Nephron (organoid): ENCODE measurements around the gene ITIH6.

Experiments
- H3K27ac Mint-ChIP-seq, 3 experiments: 2 replicates each; pipeline ENCODE4 v1.8.0; 2020; ENCODE audit warnings: mixed read lengths in 3 of 3, mild to moderate bottlenecking in 2 of 3, moderate library complexity in 1 of 3
- H3K27me3 Mint-ChIP-seq: 2 replicates; pipeline ENCODE4 v1.8.0; 2021; ENCODE audit warnings: low read depth, mild to moderate bottlenecking, moderate library complexity, mixed read lengths
- H3K36me3 Mint-ChIP-seq: 2 replicates; pipeline ENCODE4 v1.8.0; 2020; ENCODE audit warnings: low read depth, mixed read lengths
- H3K4me1 Mint-ChIP-seq: 2 replicates; pipeline ENCODE4 v1.8.0; 2020; ENCODE audit warnings: mixed read lengths
- H3K4me3 Mint-ChIP-seq, 3 experiments: 2 replicates each; pipeline ENCODE4 v1.8.0; 2020; ENCODE audit warnings: mild to moderate bottlenecking in 3 of 3, mixed read lengths in 3 of 3, moderate library complexity in 2 of 3
- H3K9me3 Mint-ChIP-seq: 2 replicates; pipeline ENCODE4 v1.8.0; 2020; ENCODE audit warnings: mixed read lengths
- TF ChIP-seq, protein P1 (sequence below), 3 experiments: fragments of 200-600 bp; sonication (generic); IDR thresholded peaks; one replicate each; pipeline ENCODE4 v1.5.0; 2021; ENCODE audit warnings: antibody characterized with exemption in 3 of 3; ENCODE audit not compliant: unreplicated experiment in 3 of 3

The ITIH6 gene

DNA sequence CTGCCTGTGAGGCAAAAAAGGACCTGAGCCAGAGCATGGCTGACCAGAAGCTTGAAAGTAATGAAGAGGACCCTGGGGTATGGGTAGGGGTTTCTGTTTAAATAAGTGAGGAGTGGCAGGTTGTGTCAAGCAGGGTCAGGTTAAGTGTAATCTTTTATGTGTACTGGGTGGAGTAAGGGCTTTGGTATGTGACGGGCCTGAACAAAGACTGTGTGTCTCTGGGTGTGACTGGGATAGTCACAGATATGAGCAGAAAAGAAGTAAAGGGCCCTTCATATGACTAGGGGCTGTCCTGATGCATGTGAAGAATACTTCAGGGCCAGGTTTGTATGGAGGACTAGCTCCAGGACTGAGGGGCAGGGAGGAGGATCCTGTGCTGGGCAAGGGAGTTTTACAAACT, 82.4 kb downstream of the ITIH6 start:
- Mint-ChIP-seq H3K27ac (no peak overlapping the region), H3K4me1 (peaks cover 12% of the 10 kb centered on the region), H3K4me3 (no peak overlapping the region), H3K9me3 (peaks cover 12% of the 10 kb centered on the region), H3K36me3 (no peaks in the 10 kb centered on the region), H3K27me3 (no peaks in the 10 kb centered on the region)
- TF ChIP-seq, protein P1, sequence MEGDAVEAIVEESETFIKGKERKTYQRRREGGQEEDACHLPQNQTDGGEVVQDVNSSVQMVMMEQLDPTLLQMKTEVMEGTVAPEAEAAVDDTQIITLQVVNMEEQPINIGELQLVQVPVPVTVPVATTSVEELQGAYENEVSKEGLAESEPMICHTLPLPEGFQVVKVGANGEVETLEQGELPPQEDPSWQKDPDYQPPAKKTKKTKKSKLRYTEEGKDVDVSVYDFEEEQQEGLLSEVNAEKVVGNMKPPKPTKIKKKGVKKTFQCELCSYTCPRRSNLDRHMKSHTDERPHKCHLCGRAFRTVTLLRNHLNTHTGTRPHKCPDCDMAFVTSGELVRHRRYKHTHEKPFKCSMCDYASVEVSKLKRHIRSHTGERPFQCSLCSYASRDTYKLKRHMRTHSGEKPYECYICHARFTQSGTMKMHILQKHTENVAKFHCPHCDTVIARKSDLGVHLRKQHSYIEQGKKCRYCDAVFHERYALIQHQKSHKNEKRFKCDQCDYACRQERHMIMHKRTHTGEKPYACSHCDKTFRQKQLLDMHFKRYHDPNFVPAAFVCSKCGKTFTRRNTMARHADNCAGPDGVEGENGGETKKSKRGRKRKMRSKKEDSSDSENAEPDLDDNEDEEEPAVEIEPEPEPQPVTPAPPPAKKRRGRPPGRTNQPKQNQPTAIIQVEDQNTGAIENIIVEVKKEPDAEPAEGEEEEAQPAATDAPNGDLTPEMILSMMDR (IDR thresholded peaks at IDR 0.05; ENCODE audit: unreplicated experiment in 3 of 3) = no peak

DNA sequence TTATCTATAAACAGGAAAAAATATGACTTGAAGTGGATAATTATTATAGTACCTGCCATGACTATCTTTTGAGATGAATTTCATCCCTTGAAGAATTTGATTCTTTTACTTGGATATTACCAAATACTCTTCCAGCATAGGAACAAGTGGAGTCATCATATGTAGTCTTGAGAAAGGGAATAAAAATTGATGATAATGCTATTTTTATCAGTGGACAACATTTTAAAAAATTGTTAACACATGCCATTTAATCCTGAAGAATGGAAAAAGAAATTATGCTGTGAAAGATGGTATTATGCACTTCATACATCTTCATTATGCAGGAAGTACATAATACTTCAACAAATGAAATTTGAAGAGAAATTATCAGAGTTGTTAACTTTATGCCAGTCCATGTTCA, 83.6 kb downstream of the ITIH6 start:
- Mint-ChIP-seq H3K4me3 (no peak overlapping the region), H3K4me1 (peaks cover 23% of the 10 kb centered on the region), H3K36me3 (no peaks in the 10 kb centered on the region), H3K27ac (no peak overlapping the region), H3K9me3 (peaks cover 10% of the 10 kb centered on the region), H3K27me3 (no peaks in the 10 kb centered on the region)
- TF ChIP-seq, protein P1 (IDR thresholded peaks at IDR 0.05; ENCODE audit: unreplicated experiment in 3 of 3) = no peak

DNA sequence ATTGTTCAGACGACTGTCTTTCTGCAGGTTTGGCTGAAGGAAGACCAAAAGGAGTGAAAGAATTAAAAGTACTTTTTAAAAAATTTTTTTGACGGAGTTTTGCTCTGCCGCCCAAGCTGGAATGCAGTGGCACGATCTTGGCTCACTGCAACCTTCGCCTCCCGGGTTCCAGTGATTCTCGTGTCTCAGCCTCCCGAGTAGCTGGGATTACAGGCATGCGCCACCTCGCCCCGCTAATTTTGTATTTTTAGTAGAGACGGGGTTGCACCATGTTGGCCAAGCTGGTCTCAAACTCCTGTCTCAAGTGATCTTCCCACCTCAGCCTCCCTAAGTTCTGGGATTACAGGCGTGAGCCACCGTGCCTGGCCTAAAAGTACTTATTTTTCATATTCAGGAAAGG, 86.3 kb downstream of the ITIH6 start:
- Mint-ChIP-seq H3K27me3 (no peaks in the 10 kb centered on the region), H3K4me3 (no peak overlapping the region), H3K9me3 (peaks cover 5% of the 10 kb centered on the region), H3K4me1 (peaks cover 23% of the 10 kb centered on the region), H3K36me3 (no peaks in the 10 kb centered on the region), H3K27ac (no peak overlapping the region)
- TF ChIP-seq, protein P1 (IDR thresholded peaks at IDR 0.05; ENCODE audit: unreplicated experiment in 3 of 3) = no peak

DNA sequence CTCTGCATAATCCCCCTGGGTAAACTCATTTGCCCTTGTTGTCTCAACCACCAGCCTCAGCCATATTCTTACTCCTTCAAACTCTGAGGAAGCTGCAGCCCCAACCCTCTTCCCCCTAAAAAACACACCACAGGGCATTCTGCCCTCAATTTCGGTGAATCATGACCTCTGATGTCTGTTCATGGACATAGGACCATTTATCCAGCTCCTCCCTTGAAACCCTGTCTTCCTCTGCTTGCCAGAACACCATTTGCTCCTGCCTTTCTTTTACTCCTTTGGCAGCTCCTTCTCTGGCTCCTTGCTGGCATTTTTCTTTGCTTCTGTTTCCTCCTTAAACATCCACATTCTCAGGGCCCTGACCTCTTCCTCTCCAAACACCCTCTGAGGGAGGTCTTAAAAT, 87.1 kb downstream of the ITIH6 start:
- TF ChIP-seq, protein P1 (IDR thresholded peaks at IDR 0.05; ENCODE audit: unreplicated experiment in 3 of 3) = no peak
- Mint-ChIP-seq H3K4me1 (peaks cover 23% of the 10 kb centered on the region), H3K27ac (peak overlapping the region; percentile 55 to 72 (median 69)), H3K36me3 (no peaks in the 10 kb centered on the region), H3K4me3 (no peak overlapping the region), H3K27me3 (no peaks in the 10 kb centered on the region), H3K9me3 (peaks cover 5% of the 10 kb centered on the region)

DNA sequence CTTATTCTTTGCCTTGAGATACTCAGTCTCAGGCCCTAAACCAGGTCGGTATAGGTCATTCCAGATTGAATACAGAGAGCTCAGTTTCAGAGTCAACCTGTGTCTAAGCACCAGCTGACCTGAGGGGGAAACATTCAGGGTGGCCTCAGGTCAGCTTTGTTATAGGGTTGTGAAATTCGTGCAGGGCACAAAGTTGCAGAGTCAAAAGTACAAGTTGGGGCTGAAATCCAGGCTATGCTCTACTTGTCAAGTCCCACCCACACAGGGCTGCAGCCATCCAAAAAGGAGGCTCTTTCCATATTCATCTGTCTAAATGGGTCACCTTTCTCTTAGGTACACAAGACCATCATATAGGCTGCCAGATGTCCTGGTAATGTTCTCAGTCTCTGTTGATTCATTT, 89.7 kb downstream of the ITIH6 start:
- Mint-ChIP-seq H3K27ac (no peak overlapping the region), H3K4me1 (peaks cover 27% of the 10 kb centered on the region), H3K4me3 (no peak overlapping the region)

More for the DNA sequence above, 89.7 kb downstream of the ITIH6 start:
- Mint-ChIP-seq H3K27me3 (no peaks in the 10 kb centered on the region), H3K36me3 (no peaks in the 10 kb centered on the region), H3K9me3 (no peaks in the 10 kb centered on the region)
- TF ChIP-seq, protein P1 (IDR thresholded peaks at IDR 0.05; ENCODE audit: unreplicated experiment in 3 of 3) = no peak
